Subcutaneous abdominal adipose tissue (tissue), 5 donors: ENCODE measurements around the gene CNDP2.
"Not testable (repeated sequence)": the region's sequence is repeated elsewhere in the genome, so short reads cannot be mapped to it uniquely, and the experiment has no call there.

Experiments used
- H3K27ac ChIP-seq: one replicate; pipeline ENCODE4 v1.7.0; 2013; ENCODE audit warnings: low read depth, mild to moderate bottlenecking, inconsistent platforms, low read length, moderate library complexity
- H3K27me3 ChIP-seq, 5 donors: one replicate each; pipeline ENCODE4 v1.7.0; 2013; ENCODE audit warnings: low read length in 5 of 5, inconsistent platforms in 1 of 5; ENCODE audit not compliant: control insufficient read depth in 5 of 5, insufficient read depth in 4 of 5
- H3K36me3 ChIP-seq, 5 donors: one replicate each; pipeline ENCODE4 v1.7.0; 2013; ENCODE audit warnings: low read length in 5 of 5; ENCODE audit not compliant: control insufficient read depth in 5 of 5, insufficient read depth in 5 of 5
- H3K4me1 ChIP-seq, 5 donors: one replicate each; pipeline ENCODE4 v1.7.0; 2013; ENCODE audit warnings: low read length in 5 of 5, mild to moderate bottlenecking in 3 of 5, moderate library complexity in 1 of 5; ENCODE audit not compliant: control insufficient read depth in 5 of 5, insufficient read depth in 5 of 5
- H3K4me3 ChIP-seq, 5 donors: one replicate each; pipeline ENCODE4 v1.7.0; 2013; ENCODE audit warnings: low read length in 5 of 5, low read depth in 1 of 5
- H3K9ac ChIP-seq, 5 donors: one replicate each; pipeline ENCODE4 v1.7.0; 2013; ENCODE audit warnings: low read length in 5 of 5, mild to moderate bottlenecking in 4 of 5, moderate library complexity in 3 of 5
- H3K9me3 ChIP-seq, 5 donors: one replicate each; pipeline ENCODE4 v1.7.0; 2013; ENCODE audit warnings: low read length in 5 of 5; ENCODE audit not compliant: control insufficient read depth in 5 of 5
- donor health status: healthy.
- donor health status: healthy.
- donor health status: healthy.
- donor health status: healthy.
- donor health status: healthy.

The CNDP2 gene

GRCh38 chr18:74522635-74523548, 26.7 kb downstream of the CNDP2 start:
- Histone ChIP-seq H3K36me3 (peaks cover 0 to 47% (median 36%) of the 10 kb centered on the region in 5 donors), H3K4me3 (no peak overlapping the region), H3K9me3 (no peaks in the 10 kb centered on the region), H3K9ac (no peak overlapping the region), H3K4me1 (peaks cover 0 to 3% (median 0%) of the 10 kb centered on the region in 5 donors), H3K27me3 (no peaks in the 10 kb centered on the region), H3K27ac (no peak overlapping the region)

GRCh38 chr18:74524097-74524496, 27.9 kb downstream of the CNDP2 start:
- H3K4me1 ChIP-seq = peaks cover 0 to 3% (median 0%) of the 10 kb centered on the region in 5 donors
- no peaks in the 10 kb centered on the region for H3K9me3 ChIP-seq
- no peak overlapping the region for H3K4me3 ChIP-seq
- no peak overlapping the region for H3K9ac ChIP-seq
- peaks cover 0 to 36% (median 26%) of the 10 kb centered on the region in 5 donors for H3K36me3 ChIP-seq
- H3K27ac ChIP-seq = no peak overlapping the region
- H3K27me3 ChIP-seq = no peaks in the 10 kb centered on the region

DNA sequence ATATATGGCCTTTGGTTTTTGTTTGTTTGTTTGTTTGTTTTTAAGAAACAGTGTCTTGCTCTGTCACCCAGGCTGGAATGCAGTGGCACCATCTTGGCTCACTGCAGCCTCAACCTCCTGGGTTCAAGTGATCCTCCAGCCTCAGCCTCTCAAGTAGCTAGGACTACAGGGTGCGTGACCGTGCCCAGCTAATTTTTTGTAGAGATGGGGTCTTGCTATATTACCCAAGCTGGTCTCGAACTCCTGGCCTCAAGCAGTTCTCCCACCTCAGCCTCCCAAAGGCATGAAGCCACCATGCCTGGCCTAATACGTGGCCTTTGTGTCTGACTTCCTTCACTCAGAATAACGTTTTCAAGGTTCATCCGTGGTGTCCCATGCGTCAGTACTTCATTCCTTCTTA, 28.8 kb downstream of the CNDP2 start:
- H3K4me1 ChIP-seq = not testable (repeated sequence)

GRCh38 chr18:74525741-74526140, 29.6 kb downstream of the CNDP2 start:
- Histone ChIP-seq H3K27ac (no peak overlapping the region), H3K4me3 (no peak overlapping the region), H3K9me3 (no peaks in the 10 kb centered on the region), H3K36me3 (peaks cover 0 to 19% (median 10%) of the 10 kb centered on the region in 5 donors), H3K27me3 (peaks cover 0 to 3% (median 0%) of the 10 kb centered on the region in 5 donors), H3K9ac (no peak overlapping the region), H3K4me1 (peaks cover 0 to 3% (median 0%) of the 10 kb centered on the region in 5 donors)

More for the DNA sequence above, 28.8 kb downstream of the CNDP2 start:
- not testable (repeated sequence) for H3K27ac ChIP-seq, H3K4me3 ChIP-seq, H3K27me3 ChIP-seq, H3K9ac ChIP-seq, H3K9me3 ChIP-seq
- peaks cover 0 to 28% (median 18%) of the 10 kb centered on the region in 5 donors for H3K36me3 ChIP-seq

- Histone ChIP-seq H3K4me3 (no peak overlapping the region), H3K36me3 (peaks cover 0 to 12% (median 2%) of the 10 kb centered on the region in 5 donors), H3K27ac (no peak overlapping the region), H3K9ac (no peak overlapping the region), H3K4me1 (peaks cover 0 to 3% (median 0%) of the 10 kb centered on the region in 5 donors), H3K27me3 (peaks cover 0 to 3% (median 0%) of the 10 kb centered on the region in 5 donors), H3K9me3 (no peaks in the 10 kb centered on the region)
Measured at GRCh38 chr18:74526488-74526887, 30.3 kb downstream of the CNDP2 start.

DNA sequence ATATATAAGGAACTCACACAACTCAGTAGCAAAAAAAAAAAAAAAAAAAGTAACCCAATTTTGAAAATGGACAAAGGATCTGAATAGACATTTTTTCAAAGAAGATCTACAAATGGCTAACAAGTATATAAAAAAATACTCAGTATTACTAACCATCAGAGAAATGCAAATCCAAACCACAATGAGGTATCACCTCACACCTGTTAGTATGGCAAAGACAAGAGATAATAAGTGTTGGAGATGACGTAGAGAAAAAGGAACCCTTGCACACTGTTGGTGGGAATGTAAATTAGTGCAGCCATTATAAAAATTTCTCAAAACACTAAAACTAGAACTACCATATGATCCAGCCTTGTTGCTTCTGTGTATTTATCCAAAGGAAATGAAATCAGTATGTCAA, 32.3 kb downstream of the CNDP2 start:
- Histone ChIP-seq H3K27me3 (peaks cover 0 to 3% (median 0%) of the 10 kb centered on the region in 5 donors), H3K36me3 (no peaks in the 10 kb centered on the region), H3K4me3 (no peak overlapping the region), H3K9ac (no peak overlapping the region), H3K4me1 (peaks cover 0 to 3% (median 0%) of the 10 kb centered on the region in 5 donors), H3K9me3 (no peaks in the 10 kb centered on the region), H3K27ac (no peak overlapping the region)

DNA sequence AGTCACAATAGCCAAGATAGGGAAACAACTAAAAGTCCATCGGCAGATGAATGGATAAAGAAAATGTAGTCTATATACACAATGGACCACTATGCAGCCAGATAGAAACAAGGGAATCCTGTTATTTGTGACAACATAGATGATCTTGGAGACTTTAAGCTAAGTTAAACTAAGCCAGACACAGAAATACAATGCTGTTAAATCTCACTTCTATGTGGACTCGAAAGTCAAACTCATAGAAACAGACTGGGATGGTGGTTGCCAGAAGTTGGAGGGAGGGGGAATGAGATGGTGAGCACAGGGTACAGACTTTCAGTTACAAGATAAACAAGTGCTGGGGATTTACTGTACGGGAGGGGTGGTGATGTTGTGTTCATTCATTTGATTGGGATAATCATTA, 32.8 kb downstream of the CNDP2 start:
- H3K4me3 ChIP-seq = no peak overlapping the region
- peaks cover 0 to 1% (median 0%) of the 10 kb centered on the region in 5 donors for H3K4me1 ChIP-seq
- peaks cover 0 to 3% (median 0%) of the 10 kb centered on the region in 5 donors for H3K27me3 ChIP-seq
- no peaks in the 10 kb centered on the region for H3K36me3 ChIP-seq
- H3K9me3 ChIP-seq = no peaks in the 10 kb centered on the region
- no peak overlapping the region for H3K9ac ChIP-seq
- no peak overlapping the region for H3K27ac ChIP-seq

DNA sequence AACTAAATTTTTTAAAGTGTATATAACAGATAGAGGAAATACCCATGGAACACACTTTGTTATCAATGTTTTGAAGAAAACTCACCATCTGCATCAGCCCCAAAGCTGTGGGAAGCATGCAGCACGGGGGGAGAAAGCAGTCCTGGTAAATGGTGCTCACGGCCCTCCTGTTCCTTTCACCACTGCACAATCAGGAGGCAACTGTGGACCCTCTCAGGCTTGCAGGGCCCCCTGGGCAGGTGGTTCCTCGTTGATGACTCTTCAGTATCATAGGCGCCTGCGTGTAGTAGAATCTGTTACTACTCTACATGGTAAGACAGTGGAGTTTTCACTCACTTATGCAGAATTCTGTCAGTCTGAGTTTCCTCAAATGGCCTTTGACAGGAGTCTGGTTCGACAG, 33.2 kb downstream of the CNDP2 start:
- Histone ChIP-seq H3K4me3 (no peak overlapping the region), H3K9ac (no peak overlapping the region), H3K36me3 (no peaks in the 10 kb centered on the region), H3K4me1 (no peaks in the 10 kb centered on the region), H3K27me3 (peaks cover 0 to 3% (median 0%) of the 10 kb centered on the region in 5 donors), H3K9me3 (no peaks in the 10 kb centered on the region), H3K27ac (no peak overlapping the region)

DNA sequence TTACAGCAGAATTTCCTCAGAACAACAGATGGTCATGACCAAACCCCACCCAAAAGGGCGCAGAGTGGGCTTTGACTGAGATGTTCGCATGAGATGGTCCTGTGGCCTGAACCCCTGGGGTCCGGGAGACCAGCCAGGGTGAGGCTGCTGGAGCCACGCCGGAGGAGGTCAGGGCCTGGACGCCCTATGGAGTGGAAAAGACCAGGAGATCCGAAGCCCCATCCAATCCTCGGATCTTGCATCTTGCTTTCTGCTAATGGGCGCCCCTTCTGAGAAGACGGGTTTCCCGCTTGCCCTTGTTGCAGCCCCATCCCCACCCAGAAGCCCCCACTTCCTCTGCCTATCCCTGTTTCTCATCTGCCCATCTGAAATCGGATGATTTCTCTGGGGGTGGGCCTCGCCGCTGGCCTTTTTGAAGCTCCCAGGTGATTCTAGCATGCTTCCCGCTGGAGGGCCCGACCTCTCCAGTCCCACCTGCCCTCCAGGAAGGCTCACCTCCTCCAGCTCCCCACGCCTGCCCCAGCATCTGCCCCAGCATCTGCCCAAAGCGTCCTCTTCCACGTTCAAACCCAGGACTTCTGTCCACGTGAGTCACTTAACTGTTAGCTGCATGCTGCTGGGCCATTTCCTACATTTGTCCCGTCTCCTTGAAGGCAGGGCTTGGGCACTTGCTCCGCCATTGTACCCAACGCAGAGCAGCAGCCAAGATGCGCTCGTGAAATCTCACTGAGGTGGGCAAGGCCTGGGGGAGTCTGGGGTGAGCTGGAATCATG, 33.8 kb downstream of the CNDP2 start:
- no peak overlapping the region for H3K27ac ChIP-seq
- no peaks in the 10 kb centered on the region for H3K9me3 ChIP-seq
- H3K9ac ChIP-seq = no peak overlapping the region
- H3K27me3 ChIP-seq = peaks cover 0 to 3% (median 0%) of the 10 kb centered on the region in 5 donors
- H3K4me3 ChIP-seq = no peak overlapping the region
- no peaks in the 10 kb centered on the region for H3K4me1 ChIP-seq
- no peaks in the 10 kb centered on the region for H3K36me3 ChIP-seq

DNA sequence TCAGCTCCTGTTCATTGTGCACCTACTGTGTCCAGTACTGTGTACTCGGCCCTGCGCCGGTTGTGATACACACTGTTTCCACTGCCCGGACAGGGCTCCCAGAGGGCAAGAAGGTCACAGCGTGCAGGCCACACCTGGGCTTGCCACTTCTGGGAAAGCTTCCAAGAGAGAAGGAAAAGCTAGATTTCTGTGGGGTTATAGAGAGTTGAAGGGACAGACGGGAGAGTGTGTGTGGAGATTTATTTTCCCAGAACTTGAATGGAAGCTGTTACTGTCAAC, 34.4 kb downstream of the CNDP2 start:
- Histone ChIP-seq H3K27me3 (peaks cover 0 to 3% (median 0%) of the 10 kb centered on the region in 5 donors), H3K36me3 (no peaks in the 10 kb centered on the region), H3K9ac (no peak overlapping the region), H3K9me3 (no peaks in the 10 kb centered on the region), H3K4me1 (no peaks in the 10 kb centered on the region), H3K4me3 (no peak overlapping the region), H3K27ac (no peak overlapping the region)
